Muscle layer of duodenum (tissue), 2 donors: Measurements from ENCODE around the gene MSMP.

Experiments used
- H3K27ac ChIP-seq: one replicate; pipeline ENCODE4 v1.7.0; 2013; ENCODE audit warnings: mild to moderate bottlenecking, low read length
- H3K27me3 ChIP-seq: one replicate; pipeline ENCODE4 v1.7.0; 2013; ENCODE audit warnings: low read depth, mild to moderate bottlenecking, control low read depth, low read length
- H3K36me3 ChIP-seq, 2 donors: one replicate each; pipeline ENCODE4 v1.7.0; 2013; ENCODE audit warnings: low read length in 2 of 2, control low read depth in 1 of 2, mild to moderate bottlenecking in 1 of 2; ENCODE audit not compliant: insufficient read depth in 2 of 2, control insufficient read depth in 1 of 2
- H3K4me1 ChIP-seq, 2 donors: one replicate each; pipeline ENCODE4 v1.7.0; 2013; ENCODE audit warnings: low read length in 2 of 2, mild to moderate bottlenecking in 2 of 2, control low read depth in 1 of 2, moderate library complexity in 1 of 2; ENCODE audit not compliant: insufficient read depth in 2 of 2, control insufficient read depth in 1 of 2
- H3K4me3 ChIP-seq, 2 donors: one replicate each; pipeline ENCODE4 v1.7.0; 2013; ENCODE audit warnings: low read length in 2 of 2, low read depth in 1 of 2, mild to moderate bottlenecking in 1 of 2
- H3K9me3 ChIP-seq, 2 donors: one replicate each; pipeline ENCODE4 v1.7.0; 2013; ENCODE audit warnings: low read length in 2 of 2, control low read depth in 1 of 2, mild to moderate bottlenecking in 1 of 2; ENCODE audit not compliant: control insufficient read depth in 1 of 2
- donor health status: healthy.

MSMP gene

DNA sequence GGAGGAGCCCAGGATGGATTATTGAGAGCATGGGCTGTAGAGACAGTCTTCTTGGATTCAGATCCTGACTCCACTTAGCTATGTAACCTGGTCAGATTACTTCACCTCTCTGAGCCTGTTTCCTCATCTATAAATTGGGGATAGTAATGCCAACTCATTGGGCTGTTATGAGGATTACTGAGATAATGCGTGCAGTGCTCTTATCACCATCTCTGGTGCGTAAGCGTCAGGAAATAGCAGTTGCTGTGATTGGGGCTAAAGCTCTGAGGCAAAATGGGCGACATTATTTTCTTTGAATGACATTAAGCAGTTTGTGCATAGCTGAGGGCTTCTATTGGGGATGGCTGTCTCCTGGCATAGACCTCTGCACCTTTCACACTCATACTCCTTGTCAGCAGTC, 995 bp upstream of the MSMP start:
- no peak overlapping the region for H3K4me3 ChIP-seq
- H3K36me3 ChIP-seq, result peaks cover 34 to 38% of the 10 kb centered on the region in 2 donors
- no peaks in the 10 kb centered on the region for H3K9me3 ChIP-seq
- H3K27me3 ChIP-seq, result no peaks in the 10 kb centered on the region
- H3K4me1 ChIP-seq, result peaks cover 9 to 18% of the 10 kb centered on the region in 2 donors
- H3K27ac ChIP-seq, result no peak overlapping the region

DNA sequence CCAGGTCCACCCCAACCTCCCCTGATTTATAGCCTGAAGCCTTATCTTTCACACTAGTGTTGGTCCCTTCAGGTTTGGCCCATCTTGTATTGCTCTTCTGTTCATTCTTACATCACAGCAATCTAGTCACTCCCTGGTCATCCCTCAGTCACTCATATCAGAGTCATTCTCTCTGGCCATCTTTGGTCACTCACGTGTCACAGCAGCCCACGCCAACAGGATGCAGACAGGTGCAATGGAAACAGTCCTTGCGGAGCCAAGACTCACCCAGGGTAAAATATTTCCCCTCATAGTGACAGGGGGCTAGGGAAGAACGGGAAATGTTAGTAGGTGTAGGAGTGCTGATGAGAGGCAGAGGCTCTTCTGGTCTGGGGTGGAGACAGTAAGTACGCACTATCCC, 610 bp downstream of the MSMP start:
- Histone ChIP-seq H3K27me3 (no peaks in the 10 kb centered on the region), H3K4me1 (peaks cover 12 to 24% of the 10 kb centered on the region in 2 donors), H3K9me3 (no peaks in the 10 kb centered on the region), H3K4me3 (no peak overlapping the region), H3K27ac (no peak overlapping the region), H3K36me3 (peaks cover 34 to 38% of the 10 kb centered on the region in 2 donors)

DNA sequence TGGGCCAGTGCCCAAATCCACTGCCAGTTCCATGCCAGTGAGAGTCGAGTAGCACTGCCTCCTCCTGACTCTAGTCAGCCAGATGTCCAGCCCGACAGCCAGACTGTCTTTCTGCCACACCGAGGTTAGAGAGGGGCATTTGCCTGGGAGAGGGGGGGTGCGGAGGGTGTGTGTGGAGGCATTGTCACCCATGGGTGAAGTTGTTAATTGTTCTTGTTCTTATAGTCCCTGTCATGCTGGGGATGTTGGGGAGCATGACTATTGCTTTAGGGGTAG, 3.9 kb downstream of the MSMP start:
- Histone ChIP-seq H3K27ac (peak overlapping the region; percentile 75), H3K4me3 (peak overlapping the region; percentile 77 to 97), H3K27me3 (no peaks in the 10 kb centered on the region), H3K4me1 (peaks cover 25 to 39% of the 10 kb centered on the region in 2 donors), H3K36me3 (peaks cover 34 to 38% of the 10 kb centered on the region in 2 donors), H3K9me3 (no peaks in the 10 kb centered on the region)

DNA sequence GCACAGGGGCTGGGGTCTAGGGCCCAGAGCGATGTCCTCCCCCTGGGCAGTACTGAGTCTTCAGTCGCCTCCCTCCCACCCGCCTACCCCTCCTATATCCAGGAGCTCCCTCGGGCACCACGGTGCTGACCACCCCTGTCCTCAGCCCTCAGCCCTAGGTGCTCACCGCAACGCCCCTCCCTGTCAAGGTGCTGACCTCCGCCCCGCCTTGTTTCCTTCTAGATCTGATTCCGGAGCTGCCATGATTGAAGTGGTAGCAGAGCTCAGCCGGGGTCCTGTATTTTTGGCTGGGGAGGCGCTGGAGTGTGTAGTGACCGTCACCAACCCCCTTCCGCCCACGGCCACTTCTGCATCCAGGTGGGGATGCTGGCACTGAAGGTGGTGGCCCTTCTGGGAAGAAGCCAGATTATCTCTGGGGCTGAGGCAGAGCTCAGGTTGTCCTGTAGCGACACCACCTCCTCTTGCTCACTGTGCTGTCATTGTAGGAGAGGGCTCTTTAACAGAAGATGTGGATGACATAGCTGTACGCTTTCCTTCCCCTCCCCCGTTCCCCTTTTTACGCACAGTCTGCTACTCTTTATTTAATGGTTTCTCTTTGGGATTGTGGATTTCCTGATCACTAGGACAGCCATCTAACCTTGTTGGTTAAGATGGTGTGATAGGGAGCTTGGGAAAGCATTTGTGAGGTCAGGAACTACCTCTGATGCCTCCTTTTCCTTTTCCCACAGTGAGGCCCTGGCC, 4.4 kb downstream of the MSMP start:
- Histone ChIP-seq H3K4me1 (peaks cover 25 to 39% of the 10 kb centered on the region in 2 donors), H3K27ac (peak overlapping the region; percentile 75), H3K9me3 (no peaks in the 10 kb centered on the region), H3K36me3 (peaks cover 34 to 39% of the 10 kb centered on the region in 2 donors), H3K27me3 (no peaks in the 10 kb centered on the region), H3K4me3 (peak overlapping the region; percentile 77 to 97)

DNA sequence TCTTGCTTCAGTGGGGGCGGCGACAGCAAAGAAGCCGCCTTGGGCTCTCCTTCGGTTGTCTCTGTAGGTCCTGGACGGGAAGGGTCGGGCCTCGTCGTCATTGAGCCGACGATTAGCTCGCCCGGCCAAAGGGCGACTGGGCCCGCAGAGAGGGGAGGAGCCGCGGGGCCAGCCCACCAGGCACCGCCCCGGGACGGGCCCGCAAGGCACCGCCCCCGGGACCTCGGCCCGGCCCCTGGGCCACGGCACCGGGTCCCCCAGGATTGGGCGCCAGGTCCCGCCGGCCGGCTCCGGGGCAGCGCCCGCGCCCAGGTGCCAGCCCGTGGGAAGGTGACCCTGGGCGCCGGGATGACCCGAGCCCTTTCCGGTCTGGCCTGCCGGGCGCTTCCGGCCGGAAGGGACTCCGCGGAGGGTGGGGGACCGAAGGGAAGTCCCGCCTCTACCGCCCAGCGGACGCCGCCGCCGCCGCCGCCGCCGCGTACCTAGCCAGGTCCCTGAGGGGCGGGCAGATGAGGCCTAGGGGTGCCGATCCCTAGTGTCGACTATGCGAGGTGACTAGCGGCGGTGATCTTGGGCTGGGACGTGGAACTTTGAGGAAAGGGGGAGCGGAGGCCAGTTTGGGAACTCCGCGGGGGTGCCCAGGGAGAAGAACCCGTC, 5.1 kb downstream of the MSMP start, which contains the start of the genes GBA2 and RGP1:
TSS of gene GBA2 (minus strand) at position 371 of the 657 bp plus-strand sequence. CDS start 524 bp downstream, outside the sequence.
TSS of gene RGP1 (plus strand) at position 430 of the 657 bp plus-strand sequence. CDS start 469 bp downstream, outside the sequence.
- peaks cover 39 to 42% of the 10 kb centered on the region in 2 donors for H3K36me3 ChIP-seq
- no peaks in the 10 kb centered on the region for H3K27me3 ChIP-seq
- peaks cover 25 to 39% of the 10 kb centered on the region in 2 donors for H3K4me1 ChIP-seq
- H3K9me3 ChIP-seq, result no peaks in the 10 kb centered on the region
- H3K27ac ChIP-seq, result peak within 1 kb of the TSS; percentile 91
- H3K4me3 ChIP-seq, result peak within 1 kb of the TSS; percentile 96 to 97

DNA sequence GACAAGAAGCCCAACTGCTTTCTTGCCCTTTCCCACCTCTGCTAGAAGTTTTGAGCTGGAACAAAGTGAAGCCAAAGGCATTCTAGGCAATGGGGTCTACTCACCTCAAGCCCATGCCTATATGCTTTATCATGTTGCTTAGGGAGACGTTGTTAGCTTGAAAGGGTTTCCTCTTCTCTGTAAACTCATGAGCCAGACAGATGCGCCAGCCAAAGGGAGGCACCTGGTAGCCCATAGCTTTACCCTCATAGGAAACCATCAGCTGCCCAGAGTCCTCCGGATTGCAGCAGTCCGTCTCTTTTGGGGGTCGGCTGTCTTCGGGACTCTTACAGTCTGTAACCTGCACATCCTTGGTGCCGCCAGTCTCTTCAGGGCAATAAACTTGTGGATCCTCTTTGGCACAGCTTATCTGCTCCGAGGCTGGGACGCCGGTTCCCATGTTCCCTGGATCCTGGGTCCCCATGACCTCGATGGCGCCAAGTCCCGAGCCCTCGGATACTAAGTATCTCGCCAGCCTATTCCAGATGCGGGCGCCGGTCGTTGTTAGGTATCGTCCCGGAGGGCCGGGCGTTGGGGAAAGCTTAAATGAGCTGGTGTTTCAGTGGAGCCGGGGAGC, 5.7 kb downstream of the MSMP start:
- Histone ChIP-seq H3K36me3 (peaks cover 39 to 42% of the 10 kb centered on the region in 2 donors), H3K4me1 (peaks cover 25 to 39% of the 10 kb centered on the region in 2 donors), H3K27ac (peak overlapping the region; percentile 91), H3K27me3 (no peaks in the 10 kb centered on the region), H3K4me3 (peak overlapping the region; percentile 96 to 97), H3K9me3 (no peaks in the 10 kb centered on the region)

DNA sequence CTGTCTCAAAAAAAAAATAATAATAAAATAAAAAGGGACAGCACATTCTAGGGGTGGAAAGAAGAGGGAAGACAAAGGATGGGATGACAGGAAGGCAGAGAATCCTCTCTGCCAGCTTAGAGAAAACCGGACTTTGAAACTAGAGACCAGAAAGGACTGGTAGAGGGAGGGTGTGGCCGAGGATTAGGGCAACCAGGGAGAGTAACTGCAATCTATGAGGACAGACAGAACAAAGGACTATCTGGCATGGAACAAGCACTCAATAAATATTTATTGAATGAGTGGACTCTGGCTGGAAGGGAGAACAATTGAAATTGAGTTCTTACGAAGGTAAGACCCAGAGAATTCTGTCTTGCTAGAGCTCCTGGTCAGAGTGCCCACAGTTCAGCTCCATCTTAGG, 7.5 kb downstream of the MSMP start:
- H3K27me3 ChIP-seq, result no peaks in the 10 kb centered on the region
- peaks cover 25 to 39% of the 10 kb centered on the region in 2 donors for H3K4me1 ChIP-seq
- H3K27ac ChIP-seq, result peak overlapping the region; percentile 91
- peaks cover 38 to 42% of the 10 kb centered on the region in 2 donors for H3K36me3 ChIP-seq
- peak overlapping the region; percentile 96 to 97 for H3K4me3 ChIP-seq
- no peaks in the 10 kb centered on the region for H3K9me3 ChIP-seq

DNA sequence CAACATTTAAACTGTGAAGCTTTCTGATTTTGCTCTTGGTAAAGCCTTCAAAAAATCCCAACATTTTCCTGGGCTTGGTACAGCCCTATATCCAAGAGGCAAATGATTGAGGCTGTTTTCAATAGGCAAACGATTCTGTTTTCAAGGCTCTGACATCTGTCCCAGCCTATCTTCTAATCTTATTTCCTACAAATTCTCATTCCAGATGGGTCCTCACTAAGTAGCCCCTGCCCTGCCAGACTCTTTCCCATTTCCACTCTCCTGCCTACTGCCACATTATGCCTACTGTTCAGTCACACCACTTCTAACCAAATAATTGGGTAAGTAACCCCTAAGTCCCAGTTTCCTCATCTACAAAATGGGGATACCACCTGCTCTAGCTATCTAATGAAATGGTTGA, 8.5 kb downstream of the MSMP start:
- Histone ChIP-seq H3K4me3 (peak overlapping the region; percentile 47 to 97), H3K36me3 (peaks cover 34 to 41% of the 10 kb centered on the region in 2 donors), H3K9me3 (no peaks in the 10 kb centered on the region), H3K27me3 (no peaks in the 10 kb centered on the region), H3K27ac (peak overlapping the region; percentile 22), H3K4me1 (peaks cover 25 to 39% of the 10 kb centered on the region in 2 donors)

DNA sequence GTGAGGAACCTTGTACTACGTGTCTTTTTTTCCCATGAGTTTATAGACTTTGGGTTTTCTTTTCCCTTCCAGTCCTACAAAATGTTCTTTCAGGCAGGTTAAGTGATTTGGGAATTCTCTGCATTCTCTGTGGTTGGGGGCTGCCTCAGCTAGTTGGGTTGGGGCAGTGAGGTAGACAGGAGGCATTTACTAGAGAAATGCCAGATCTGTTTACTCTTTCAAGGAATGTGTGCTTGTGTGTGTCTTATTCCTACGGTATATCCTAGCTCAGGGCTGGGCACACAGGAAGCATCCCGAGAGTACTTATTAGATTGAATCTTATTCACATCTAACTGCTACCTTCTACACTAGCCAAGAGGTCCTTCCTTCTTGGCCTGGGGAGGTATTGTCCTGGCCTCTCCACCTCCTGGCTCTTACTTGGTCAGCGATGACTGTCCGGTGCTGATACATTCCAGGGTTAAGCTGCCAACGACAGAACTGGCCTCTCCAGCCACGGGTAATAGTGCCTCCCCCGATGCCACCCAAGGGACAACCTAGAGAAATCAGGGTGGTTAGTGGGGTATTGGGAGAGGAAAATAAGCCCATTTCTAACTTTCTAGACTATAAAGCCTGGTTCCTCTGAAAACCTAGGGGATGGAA, 10.1 kb downstream of the MSMP start:
- Histone ChIP-seq H3K27ac (no peak overlapping the region), H3K9me3 (no peaks in the 10 kb centered on the region), H3K4me1 (peaks cover 18 to 28% of the 10 kb centered on the region in 2 donors), H3K36me3 (peaks cover 50 to 56% of the 10 kb centered on the region in 2 donors), H3K27me3 (no peaks in the 10 kb centered on the region), H3K4me3 (no peak overlapping the region)

DNA sequence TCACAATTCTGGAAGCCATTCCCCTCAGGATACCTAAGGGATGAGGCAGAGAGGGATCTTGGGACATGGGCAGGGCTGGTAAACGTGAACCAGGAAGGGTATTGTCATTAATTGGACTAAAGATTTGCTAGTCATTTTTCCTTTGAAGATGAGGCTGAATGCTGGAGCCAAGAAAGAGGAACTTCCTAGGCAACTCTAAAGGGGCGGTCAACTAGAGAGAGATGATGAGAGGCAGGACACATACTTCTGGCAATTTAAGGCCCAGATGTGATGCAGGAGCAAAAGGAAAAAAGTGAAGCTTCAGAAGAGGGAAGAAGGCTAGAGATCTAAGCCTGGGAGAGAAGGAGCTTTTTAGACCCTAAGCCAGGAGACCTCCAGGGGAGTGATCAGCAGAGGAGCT, 10.6 kb downstream of the MSMP start:
- no peak overlapping the region for H3K27ac ChIP-seq
- H3K9me3 ChIP-seq, result no peaks in the 10 kb centered on the region
- no peak overlapping the region for H3K4me3 ChIP-seq
- no peaks in the 10 kb centered on the region for H3K27me3 ChIP-seq
- H3K36me3 ChIP-seq, result peaks cover 56 to 62% of the 10 kb centered on the region in 2 donors
- H3K4me1 ChIP-seq, result peaks cover 18 to 28% of the 10 kb centered on the region in 2 donors

DNA sequence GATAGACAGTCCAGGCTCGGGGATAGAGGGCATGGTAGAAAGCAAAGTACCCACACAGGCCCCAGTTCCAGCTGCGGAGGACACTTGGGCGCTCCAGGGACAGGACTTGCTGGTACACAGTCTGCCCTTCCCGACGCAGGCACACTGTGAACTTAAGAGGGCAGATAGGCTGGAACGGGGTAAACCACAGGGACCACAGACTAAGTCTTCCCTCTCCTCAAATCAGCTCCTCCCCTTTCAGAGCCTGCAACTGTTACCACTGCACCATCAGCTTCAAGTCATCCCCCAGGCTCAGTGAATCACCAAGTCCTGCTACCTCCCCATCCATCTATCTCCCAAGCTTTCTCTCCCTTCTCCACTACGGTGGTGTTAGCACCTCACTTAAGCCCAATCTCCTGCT, 12.3 kb downstream of the MSMP start:
- Histone ChIP-seq H3K9me3 (no peaks in the 10 kb centered on the region), H3K4me3 (no peak overlapping the region), H3K36me3 (peaks cover 73 to 79% of the 10 kb centered on the region in 2 donors), H3K4me1 (peaks cover 8 to 16% of the 10 kb centered on the region in 2 donors), H3K27me3 (no peaks in the 10 kb centered on the region), H3K27ac (no peak overlapping the region)
